ENCODE results near the gene SH3PXD2A. TPM values are rescaled to one million over a fixed set of nuclear protein-coding genes. Genes with fewer than 3 reads are reported as not detected.

SH3PXD2A gene
- total RNA-seq, 1 donor from 2014 or later = 17.3 TPM

DNA sequence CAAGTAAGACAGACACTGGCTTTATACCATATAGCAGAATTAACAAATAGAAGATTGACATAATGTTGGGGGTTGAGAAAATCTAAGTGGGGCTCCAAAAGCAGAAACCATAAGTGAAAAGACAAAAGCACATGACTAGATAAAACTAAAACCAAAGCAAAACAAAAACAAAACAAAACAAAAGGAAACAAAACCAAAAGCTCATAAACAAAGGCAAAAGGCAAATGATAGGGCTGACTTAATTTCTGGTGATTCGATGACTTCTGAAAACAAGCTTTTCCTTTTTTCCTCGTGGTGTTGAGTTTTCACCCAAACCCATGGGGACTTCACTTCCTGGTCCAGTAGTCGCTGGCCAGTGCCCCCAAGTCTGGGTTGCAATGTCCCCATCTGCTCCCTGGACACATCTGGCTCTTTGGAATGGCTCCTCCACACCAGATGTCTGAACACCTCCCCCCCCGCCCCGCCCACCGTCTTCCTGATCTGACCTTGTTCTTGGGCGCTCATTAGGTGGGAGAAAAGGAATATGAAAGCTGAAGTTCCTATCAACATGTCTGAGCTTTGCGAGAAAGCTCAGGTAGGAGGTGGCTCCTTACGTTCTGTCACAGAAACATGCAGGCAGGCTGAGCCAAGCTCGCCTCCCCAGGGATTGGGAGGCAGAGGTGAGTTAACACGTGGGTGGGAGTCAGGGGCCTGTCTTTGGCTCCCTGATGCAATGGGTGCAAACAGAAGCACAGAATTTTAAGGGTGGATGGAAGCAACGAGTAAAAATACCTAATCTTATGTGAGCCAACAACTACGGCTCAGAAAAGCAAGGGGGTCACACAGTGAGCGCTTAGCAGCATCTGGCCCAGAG lies 240.8 kb downstream of the SH3PXD2A start:
- Histone ChIP-seq H2AFZ (ENCODE audit: low read depth, low read length) (no peak overlapping the region), H3K79me2 (ENCODE audit: insufficient read depth, low read length) (no peaks in the 10 kb centered on the region), H4K20me1 (ENCODE audit: insufficient read depth, low read length) (no peaks in the 10 kb centered on the region), H3K4me1 (ENCODE audit: insufficient read depth, low read length) (peaks cover 21% of the 10 kb centered on the region), H3K9ac (ENCODE audit: low read length) (no peak overlapping the region), H3K9me3 (ENCODE audit: insufficient read depth, low read depth, low read length) (no peaks in the 10 kb centered on the region), H3K27ac (ENCODE audit: low read depth, low read length) (no peak overlapping the region), H3K4me2 (ENCODE audit: low read length) (no peak overlapping the region), H3K27me3 (ENCODE audit: insufficient read depth, low read length) (no peaks in the 10 kb centered on the region), H3K36me3 (ENCODE audit: insufficient read depth, low read length) (peaks cover 14% of the 10 kb centered on the region), H3K4me3 (ENCODE audit: insufficient read depth, low read depth, low read length) (no peak overlapping the region)
- H3K36me3 Mint-ChIP-seq (ENCODE audit: low read depth, unreplicated experiment) = peaks cover 32% of the 10 kb centered on the region
- no peak for TF ChIP-seq EZH2 (IDR thresholded peaks at IDR 0.05; ENCODE audit: insufficient read depth, low read length)
- TF ChIP-seq, protein P1, sequence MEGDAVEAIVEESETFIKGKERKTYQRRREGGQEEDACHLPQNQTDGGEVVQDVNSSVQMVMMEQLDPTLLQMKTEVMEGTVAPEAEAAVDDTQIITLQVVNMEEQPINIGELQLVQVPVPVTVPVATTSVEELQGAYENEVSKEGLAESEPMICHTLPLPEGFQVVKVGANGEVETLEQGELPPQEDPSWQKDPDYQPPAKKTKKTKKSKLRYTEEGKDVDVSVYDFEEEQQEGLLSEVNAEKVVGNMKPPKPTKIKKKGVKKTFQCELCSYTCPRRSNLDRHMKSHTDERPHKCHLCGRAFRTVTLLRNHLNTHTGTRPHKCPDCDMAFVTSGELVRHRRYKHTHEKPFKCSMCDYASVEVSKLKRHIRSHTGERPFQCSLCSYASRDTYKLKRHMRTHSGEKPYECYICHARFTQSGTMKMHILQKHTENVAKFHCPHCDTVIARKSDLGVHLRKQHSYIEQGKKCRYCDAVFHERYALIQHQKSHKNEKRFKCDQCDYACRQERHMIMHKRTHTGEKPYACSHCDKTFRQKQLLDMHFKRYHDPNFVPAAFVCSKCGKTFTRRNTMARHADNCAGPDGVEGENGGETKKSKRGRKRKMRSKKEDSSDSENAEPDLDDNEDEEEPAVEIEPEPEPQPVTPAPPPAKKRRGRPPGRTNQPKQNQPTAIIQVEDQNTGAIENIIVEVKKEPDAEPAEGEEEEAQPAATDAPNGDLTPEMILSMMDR (IDR thresholded peaks at IDR 0.05; ENCODE audit: insufficient read depth, low read depth, low read length) = no peak
- H3K27me3 Mint-ChIP-seq (ENCODE audit: low read depth, unreplicated experiment) = peaks cover 4% of the 10 kb centered on the region
- peak overlapping the region; percentile 75 for H3K27ac Mint-ChIP-seq (ENCODE audit: unreplicated experiment)
- DNase-seq (ENCODE audit: low read depth) = no peak
- no peak overlapping the region for H3K4me3 Mint-ChIP-seq (ENCODE audit: unreplicated experiment)
- no peak for FAIRE-seq
- H3K9me3 Mint-ChIP-seq (ENCODE audit: unreplicated experiment) = no peaks in the 10 kb centered on the region
- peaks cover 29% of the 10 kb centered on the region for H3K4me1 Mint-ChIP-seq (ENCODE audit: low read depth, unreplicated experiment)

DNA sequence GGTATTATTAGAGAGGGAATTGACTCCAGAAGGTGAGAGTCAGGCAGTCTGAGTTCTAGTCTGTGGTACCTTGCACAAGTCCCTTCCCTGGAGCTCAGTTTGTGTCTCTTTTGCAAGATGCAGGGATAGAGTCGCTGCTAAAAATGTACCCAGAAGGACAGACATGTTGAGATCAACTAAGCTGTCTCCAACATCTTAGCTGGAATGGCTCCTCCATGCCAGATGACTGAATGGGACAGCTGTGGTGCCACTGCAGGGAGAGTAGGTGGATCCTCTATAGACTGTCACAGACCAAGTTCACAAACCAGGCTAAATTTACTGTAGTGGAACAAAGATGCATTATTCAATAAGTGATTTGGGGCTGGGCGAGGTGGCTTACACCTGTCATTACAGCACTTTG lies 241.8 kb downstream of the SH3PXD2A start:
- H3K36me3 Mint-ChIP-seq (ENCODE audit: low read depth, unreplicated experiment) = peaks cover 36% of the 10 kb centered on the region
- peaks cover 4% of the 10 kb centered on the region for H3K27me3 Mint-ChIP-seq (ENCODE audit: low read depth, unreplicated experiment)
- Histone ChIP-seq H3K4me2 (ENCODE audit: low read length) (no peak overlapping the region), H3K79me2 (ENCODE audit: insufficient read depth, low read length) (no peaks in the 10 kb centered on the region), H3K27me3 (ENCODE audit: insufficient read depth, low read length) (no peaks in the 10 kb centered on the region), H3K9ac (ENCODE audit: low read length) (no peak overlapping the region), H2AFZ (ENCODE audit: low read depth, low read length) (no peak overlapping the region), H3K27ac (ENCODE audit: low read depth, low read length) (no peak overlapping the region), H3K36me3 (ENCODE audit: insufficient read depth, low read length) (peaks cover 14% of the 10 kb centered on the region), H3K9me3 (ENCODE audit: insufficient read depth, low read depth, low read length) (no peaks in the 10 kb centered on the region), H4K20me1 (ENCODE audit: insufficient read depth, low read length) (no peaks in the 10 kb centered on the region), H3K4me3 (ENCODE audit: insufficient read depth, low read depth, low read length) (no peak overlapping the region), H3K4me1 (ENCODE audit: insufficient read depth, low read length) (peaks cover 12% of the 10 kb centered on the region)
- peaks cover 26% of the 10 kb centered on the region for H3K4me1 Mint-ChIP-seq (ENCODE audit: low read depth, unreplicated experiment)
- peak overlapping the region; percentile 10 for H3K27ac Mint-ChIP-seq (ENCODE audit: unreplicated experiment)
- H3K9me3 Mint-ChIP-seq (ENCODE audit: unreplicated experiment) = no peaks in the 10 kb centered on the region
- no peak overlapping the region for H3K4me3 Mint-ChIP-seq (ENCODE audit: unreplicated experiment)
- no peak for DNase-seq (ENCODE audit: low read depth)
- TF ChIP-seq, protein P1 (IDR thresholded peaks at IDR 0.05; ENCODE audit: insufficient read depth, low read depth, low read length) = no peak
- TF ChIP-seq EZH2 (IDR thresholded peaks at IDR 0.05; ENCODE audit: insufficient read depth, low read length) = no peak
- FAIRE-seq = no peak
